Liver (tissue), 9 donors: ENCODE measurements around the gene MAP3K5. TPM values are rescaled to one million over a fixed set of nuclear protein-coding genes. Genes with fewer than 3 reads are reported as not detected.
"Not testable (repeated sequence)": the region's sequence is repeated elsewhere in the genome, so short reads cannot be mapped to it uniquely, and the experiment has no call there.

Experiments
- DNase-seq: peaks from one replicate; pipeline ENCODE4 v3.0.0-alpha.2; 2017; ENCODE audit warnings: low spot score
- H3K27ac ChIP-seq, 2 donors: one replicate each; pipeline ENCODE4 v1.7.0; 2013; ENCODE audit warnings: inconsistent platforms in 2 of 2, low read length in 2 of 2, control low read depth in 1 of 2, low read depth in 1 of 2, mild to moderate bottlenecking in 1 of 2
- H3K27me3 ChIP-seq, 4 donors: one replicate each; pipeline versions ENCODE4 v1.6.1 to v1.7.0; 2013; ENCODE audit warnings: low read length in 3 of 4, inconsistent platforms in 1 of 4, mild to moderate bottlenecking in 1 of 4, moderate library complexity in 1 of 4; ENCODE audit not compliant: control insufficient read depth in 4 of 4, insufficient read depth in 4 of 4
- H3K36me3 ChIP-seq, 4 donors: one replicate each; pipeline versions ENCODE4 v1.6.1 to v1.7.0; 2013; ENCODE audit warnings: low read length in 3 of 4, mild to moderate bottlenecking in 3 of 4, low read depth in 1 of 4, moderate library complexity in 1 of 4; ENCODE audit not compliant: control insufficient read depth in 4 of 4, insufficient read depth in 3 of 4
- H3K4me1 ChIP-seq, 4 donors: one replicate each; pipeline versions ENCODE4 v1.6.1 to v1.7.0; 2013; ENCODE audit warnings: low read length in 3 of 4, mild to moderate bottlenecking in 3 of 4, moderate library complexity in 1 of 4; ENCODE audit not compliant: control insufficient read depth in 4 of 4, insufficient read depth in 4 of 4
- H3K4me3 ChIP-seq, 3 donors: one replicate each; pipeline versions ENCODE4 v1.6.1 to v1.7.0; 2013; ENCODE audit warnings: low read length in 3 of 3, control low read depth in 1 of 3, low read depth in 1 of 3, mild to moderate bottlenecking in 1 of 3
- H3K9ac ChIP-seq, 2 donors: one replicate each; pipeline ENCODE4 v1.7.0; 2013; ENCODE audit warnings: low read length in 2 of 2, mild to moderate bottlenecking in 2 of 2, moderate library complexity in 2 of 2, control low read depth in 1 of 2, low read depth in 1 of 2
- H3K9me3 ChIP-seq, 4 donors: one replicate each; pipeline versions ENCODE4 v1.6.1 to v1.7.0; 2013; ENCODE audit warnings: low read length in 3 of 4; ENCODE audit not compliant: control insufficient read depth in 4 of 4
- EGR1 ChIP-seq, 2 donors: IDR thresholded peaks; 2 replicates each; pipeline ENCODE4 v1.6.1; 2016 to 2018; ENCODE audit warnings: antibody characterized with exemption in 2 of 2, low read depth in 2 of 2
- FOXA2 ChIP-seq: IDR thresholded peaks from 2 replicates; pipeline ENCODE4 v1.6.1; 2016; ENCODE audit warnings: antibody characterized with exemption
- GABPA ChIP-seq, 2 donors: IDR thresholded peaks in 1 of 2; conservative IDR thresholded peaks in 1 of 2; 2 replicates each; pipeline ENCODE4 v1.6.1; 2016; ENCODE audit warnings: antibody characterized with exemption in 2 of 2, mild to moderate bottlenecking in 1 of 2, moderate library complexity in 1 of 2
- HNF4A ChIP-seq, 2 donors: conservative IDR thresholded peaks; 2 replicates each; pipeline ENCODE4 v1.6.1; 2016; ENCODE audit warnings: antibody characterized with exemption in 2 of 2, mild to moderate bottlenecking in 2 of 2
- HNF4G ChIP-seq: IDR thresholded peaks from 2 replicates; pipeline ENCODE4 v1.6.1; 2016; ENCODE audit warnings: antibody characterized with exemption
- JUND ChIP-seq, 2 donors: IDR thresholded peaks; 2 replicates each; pipeline ENCODE4 v1.6.1; 2016; ENCODE audit warnings: antibody characterized with exemption in 2 of 2
- RAD21 ChIP-seq, 2 donors: IDR thresholded peaks; 2 replicates each; pipeline ENCODE4 v1.6.1; 2016; ENCODE audit warnings: antibody characterized with exemption in 2 of 2, mild to moderate bottlenecking in 2 of 2
- RXRA ChIP-seq, 2 donors: IDR thresholded peaks; 2 replicates each; pipeline ENCODE4 v1.6.1; 2017 to 2018; ENCODE audit warnings: antibody characterized with exemption in 2 of 2, mild to moderate bottlenecking in 1 of 2
- SP1 ChIP-seq: IDR thresholded peaks from 2 replicates; pipeline ENCODE4 v1.6.1; 2018; ENCODE audit warnings: antibody characterized with exemption, mild to moderate bottlenecking
- TAF1 ChIP-seq: conservative IDR thresholded peaks from 2 replicates; pipeline ENCODE4 v1.6.1; 2016; ENCODE audit warnings: antibody characterized with exemption, mild to moderate bottlenecking
- WGBS: extraction: QIAGEN DNeasy Blood & Tissue Kit; methylation state at CpG from one replicate; pipeline ENCODE4 v1.1.7; 2013; 5-methylcytosine and 5-hydroxymethylcytosine counted together
- polyA plus RNA-seq, 2 donors: library from polyadenylated mRNA; stranded (reverse) in 1 of 2; unstranded in 1 of 2; fragments of 200-250 nt in 1 of 2; fragments of >200 nt in 1 of 2; fragmentation: Nextera tagmentation in 1 of 2; extraction: Ambion mirVana in 1 of 2; gene quantifications; one replicate each; pipeline versions ENCODE4 v1.2.1 to v1.2.3, GENCODE V29; 2013 to 2015
- total RNA-seq, 2 donors: library from RNA; depleted of rRNA; stranded (reverse); fragments of >200 nt; gene quantifications; one replicate each; pipeline ENCODE4 v1.2.3, GENCODE V29; 2014
- TF ChIP-seq, protein P1 (sequence below): IDR thresholded peaks from 2 replicates; pipeline ENCODE4 v1.6.1; 2016; ENCODE audit warnings: antibody characterized with exemption
- TF ChIP-seq, protein P2 (sequence below): IDR thresholded peaks from 2 replicates; pipeline ENCODE4 v1.6.1; 2016; ENCODE audit warnings: antibody characterized with exemption
- TF ChIP-seq, protein P3 (sequence below): IDR thresholded peaks from 2 replicates; pipeline ENCODE4 v1.6.1; 2016; ENCODE audit warnings: antibody characterized with exemption
- donor health status: healthy.
- donor health status: healthy.
- donor health status: healthy.
- donor health status: healthy.
- donor health status: healthy.

Gene MAP3K5
- total and polyA plus RNA-seq, 4 donors: 2.9 to 18.0 (median 5.5) TPM

DNA sequence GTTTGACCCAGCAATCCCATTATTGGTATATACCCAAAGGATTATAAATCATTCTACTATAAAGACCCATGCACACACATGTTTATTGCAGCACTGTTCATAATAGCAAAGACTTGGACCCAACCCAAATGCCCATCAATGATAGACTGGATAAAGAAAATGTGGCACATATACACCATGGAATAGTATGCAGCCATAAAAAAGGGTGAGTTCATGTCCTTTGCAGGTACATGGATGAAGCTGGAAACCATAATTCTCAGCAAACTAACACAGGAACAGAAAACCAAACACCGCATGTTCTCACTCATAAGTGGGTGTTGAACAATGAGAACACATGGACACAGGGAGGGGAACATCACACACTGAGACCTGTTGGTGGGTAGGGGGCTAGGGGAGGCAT, 104.4 kb downstream of the MAP3K5 start:
- DNase-seq, H3K27me3 ChIP-seq, H3K9me3 ChIP-seq, H3K27ac ChIP-seq, H3K4me3 ChIP-seq, H3K36me3 ChIP-seq, H3K9ac ChIP-seq, H3K4me1 ChIP-seq: not testable (repeated sequence)
- WGBS: 93% methylated on average over 1 of the region's 1 CpG

DNA sequence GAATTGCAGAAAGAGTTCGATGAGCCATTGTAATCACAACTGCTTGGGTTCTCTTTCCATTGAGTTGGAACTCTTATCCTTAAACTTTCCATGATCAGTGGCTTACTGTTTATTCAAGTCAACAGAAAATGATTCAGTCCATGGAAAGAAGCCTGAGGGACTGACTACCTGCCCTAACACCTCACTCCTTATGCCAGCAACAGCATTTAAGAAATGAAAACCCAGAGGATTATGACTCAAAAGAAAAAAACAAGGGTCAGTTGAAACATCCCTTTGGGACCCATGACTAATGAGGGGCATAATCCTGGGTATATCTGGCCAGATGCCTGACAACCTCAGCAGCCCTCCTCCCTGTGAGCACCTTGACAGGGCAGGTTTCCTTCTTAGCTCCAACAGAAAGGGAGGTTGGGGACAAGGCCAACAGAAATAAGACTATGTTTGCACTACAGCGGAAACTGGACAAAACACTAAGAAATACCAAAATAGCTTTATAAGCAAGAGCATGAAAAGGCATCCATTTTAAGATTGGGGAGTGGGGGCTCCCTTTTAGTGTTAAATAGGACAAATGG, 106.7 kb downstream of the MAP3K5 start:
- Histone ChIP-seq H3K9ac (no peak overlapping the region), H3K27me3 (no peaks in the 10 kb centered on the region), H3K4me3 (no peak overlapping the region), H3K4me1 (no peaks in the 10 kb centered on the region), H3K36me3 (peaks cover 0 to 8% (median 0%) of the 10 kb centered on the region in 4 donors), H3K9me3 (no peaks in the 10 kb centered on the region), H3K27ac (no peak overlapping the region)
- no peak for DNase-seq
- 96% methylated on average over 2 of the region's 2 CpGs for WGBS
- TF ChIP-seq, protein P1, sequence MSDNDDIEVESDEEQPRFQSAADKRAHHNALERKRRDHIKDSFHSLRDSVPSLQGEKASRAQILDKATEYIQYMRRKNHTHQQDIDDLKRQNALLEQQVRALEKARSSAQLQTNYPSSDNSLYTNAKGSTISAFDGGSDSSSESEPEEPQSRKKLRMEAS: no peak
- no peak for TF ChIP-seq HNF4A (conservative IDR thresholded peaks at IDR 0.05)
- TF ChIP-seq SP1: no peak
- no peak for TF ChIP-seq GABPA (IDR thresholded peaks at IDR 0.05 in 1 of 2, conservative IDR thresholded peaks at IDR 0.05 in 1 of 2)
- TF ChIP-seq, protein P2, sequence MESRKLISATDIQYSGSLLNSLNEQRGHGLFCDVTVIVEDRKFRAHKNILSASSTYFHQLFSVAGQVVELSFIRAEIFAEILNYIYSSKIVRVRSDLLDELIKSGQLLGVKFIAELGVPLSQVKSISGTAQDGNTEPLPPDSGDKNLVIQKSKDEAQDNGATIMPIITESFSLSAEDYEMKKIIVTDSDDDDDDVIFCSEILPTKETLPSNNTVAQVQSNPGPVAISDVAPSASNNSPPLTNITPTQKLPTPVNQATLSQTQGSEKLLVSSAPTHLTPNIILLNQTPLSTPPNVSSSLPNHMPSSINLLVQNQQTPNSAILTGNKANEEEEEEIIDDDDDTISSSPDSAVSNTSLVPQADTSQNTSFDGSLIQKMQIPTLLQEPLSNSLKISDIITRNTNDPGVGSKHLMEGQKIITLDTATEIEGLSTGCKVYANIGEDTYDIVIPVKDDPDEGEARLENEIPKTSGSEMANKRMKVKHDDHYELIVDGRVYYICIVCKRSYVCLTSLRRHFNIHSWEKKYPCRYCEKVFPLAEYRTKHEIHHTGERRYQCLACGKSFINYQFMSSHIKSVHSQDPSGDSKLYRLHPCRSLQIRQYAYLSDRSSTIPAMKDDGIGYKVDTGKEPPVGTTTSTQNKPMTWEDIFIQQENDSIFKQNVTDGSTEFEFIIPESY: no peak
- TF ChIP-seq HNF4G: no peak
- no peak for TF ChIP-seq TAF1
- TF ChIP-seq RXRA (IDR thresholded peaks at IDR 0.05): no peak
- no peak for TF ChIP-seq JUND (IDR thresholded peaks at IDR 0.05)
- TF ChIP-seq RAD21 (IDR thresholded peaks at IDR 0.05): no peak
- no peak for TF ChIP-seq EGR1 (IDR thresholded peaks at IDR 0.05; ENCODE audit: low read depth in 2 of 2)

DNA sequence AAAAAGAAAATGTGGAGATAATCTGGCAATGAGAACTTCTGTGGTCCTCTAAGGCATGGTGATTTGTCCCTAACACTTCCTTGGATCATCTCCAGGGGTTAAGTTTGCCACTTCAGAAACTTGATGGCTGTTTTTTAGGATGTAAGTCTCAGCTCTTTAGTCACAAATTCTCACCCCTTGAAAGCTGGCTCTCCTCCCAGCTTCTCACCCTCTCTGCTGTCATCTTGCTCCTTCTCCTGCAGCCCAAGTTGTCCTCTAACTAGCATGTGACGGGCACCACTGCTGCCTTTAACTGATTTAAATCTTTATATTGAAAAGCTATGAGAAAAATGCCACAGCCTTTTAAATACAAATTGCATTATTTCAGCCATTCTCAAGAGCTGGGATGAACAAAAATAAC, 107.8 kb downstream of the MAP3K5 start:
- no peak for DNase-seq
- TF ChIP-seq EGR1 (IDR thresholded peaks at IDR 0.05; ENCODE audit: low read depth in 2 of 2) (no peak), FOXA2 (no peak), RAD21 (IDR thresholded peaks at IDR 0.05) (no peak)
- TF ChIP-seq, protein P1: no peak
- TF ChIP-seq, protein P2: no peak
- TF ChIP-seq, protein P3, sequence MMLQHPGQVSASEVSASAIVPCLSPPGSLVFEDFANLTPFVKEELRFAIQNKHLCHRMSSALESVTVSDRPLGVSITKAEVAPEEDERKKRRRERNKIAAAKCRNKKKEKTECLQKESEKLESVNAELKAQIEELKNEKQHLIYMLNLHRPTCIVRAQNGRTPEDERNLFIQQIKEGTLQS: no peak
- peaks cover 0 to 8% (median 0%) of the 10 kb centered on the region in 4 donors for H3K36me3 ChIP-seq
- no peaks in the 10 kb centered on the region for H3K9me3 ChIP-seq
- no peaks in the 10 kb centered on the region for H3K27me3 ChIP-seq
- no peak overlapping the region for H3K27ac ChIP-seq
- H3K4me3 ChIP-seq: no peak overlapping the region
- WGBS: 93% methylated on average over 1 of the region's 1 CpG
- no peaks in the 10 kb centered on the region for H3K4me1 ChIP-seq
- no peak overlapping the region for H3K9ac ChIP-seq
